MM.1S (cell line): ENCODE data around the gene SFXN4.
"Not testable (repeated sequence)": the region's sequence is repeated elsewhere in the genome, so short reads cannot be mapped to it uniquely, and the experiment has no call there.

Experiments
- DNase-seq: peaks from one replicate; pipeline ENCODE4 v3.0.0-alpha.2; 2015
- H2AFZ ChIP-seq: fragments of 300-600 bp; sonication (generic); 2 replicates; pipeline ENCODE4 v1.6.0; 2016; ENCODE audit warnings: antibody characterized with exemption, low read length
- H3F3A ChIP-seq: fragments of 300-600 bp; sonication (generic); 2 replicates; pipeline ENCODE4 v1.6.1; 2016; ENCODE audit warnings: mild to moderate bottlenecking, antibody characterized with exemption, low read length, moderate library complexity, mixed read lengths; ENCODE audit not compliant: insufficient read depth
- H3K27ac ChIP-seq: fragments of 300-600 bp; sonication (generic); 2 replicates; pipeline ENCODE4 v1.5.1; 2016; ENCODE audit warnings: mild to moderate bottlenecking, low read length
- H3K27me3 ChIP-seq: fragments of 300-600 bp; sonication (generic); replicated peaks from 2 replicates; pipeline ENCODE4 v1.6.0; 2016; ENCODE audit warnings: low read length; ENCODE audit not compliant: insufficient read depth
- H3K36me3 ChIP-seq: fragments of 300-600 bp; sonication (generic); replicated peaks from 2 replicates; pipeline ENCODE4 v1.6.1; 2016; ENCODE audit warnings: mild to moderate bottlenecking, low read length, mixed read lengths; ENCODE audit not compliant: insufficient read depth
- H3K4me1 ChIP-seq: fragments of 300-600 bp; sonication (generic); 2 replicates; pipeline ENCODE4 v1.6.1; 2016; ENCODE audit warnings: low read length, mixed read lengths
- H3K4me2 ChIP-seq: fragments of 300-600 bp; sonication (generic); 2 replicates; pipeline ENCODE4 v1.6.0; 2016; ENCODE audit warnings: low read depth, low read length
- H3K4me3 ChIP-seq: fragments of 300-600 bp; sonication (generic); 2 replicates; pipeline ENCODE4 v1.5.1; 2016; ENCODE audit warnings: low read length, mixed read lengths
- H3K79me2 ChIP-seq: fragments of 300-600 bp; sonication (generic); 2 replicates; pipeline ENCODE4 v1.6.1; 2016; ENCODE audit warnings: mixed run types, low read length, mixed read lengths
- H3K9ac ChIP-seq: fragments of 300-600 bp; sonication (generic); 2 replicates; pipeline ENCODE4 v1.6.1; 2016; ENCODE audit warnings: low read length, mixed read lengths
- H3K9me2 ChIP-seq: fragments of 300-600 bp; sonication (generic); replicated peaks from 2 replicates; pipeline ENCODE4 v1.6.1; 2016; ENCODE audit warnings: mild to moderate bottlenecking, low read length, mixed read lengths; ENCODE audit not compliant: insufficient read depth
- H3K9me3 ChIP-seq: fragments of 300-600 bp; sonication (generic); replicated peaks from 2 replicates; pipeline ENCODE4 v1.6.1; 2016; ENCODE audit warnings: mild to moderate bottlenecking, low read length, mixed read lengths; ENCODE audit not compliant: insufficient read depth
- H4K20me1 ChIP-seq: fragments of 300-600 bp; sonication (generic); 2 replicates; pipeline ENCODE4 v1.6.1; 2016; ENCODE audit warnings: mild to moderate bottlenecking, low read length, moderate library complexity, mixed read lengths; ENCODE audit not compliant: insufficient read depth
- EZH2 ChIP-seq: fragments of 300-600 bp; sonication (generic); optimal IDR thresholded peaks from 2 replicates; pipeline ENCODE3; 2017; ENCODE audit warnings: low read depth, mild to moderate bottlenecking, antibody characterized with exemption, low read length, mixed read lengths
- EZH2phosphoT487 ChIP-seq: fragments of 300-600 bp; sonication (generic); IDR thresholded peaks from 2 replicates; pipeline ENCODE4 v1.6.1; 2018; ENCODE audit warnings: antibody characterized with exemption, low read length
- TF ChIP-seq, protein P1 (sequence below): fragments of 300-600 bp; sonication (generic); IDR thresholded peaks from 2 replicates; pipeline ENCODE4 v1.5.1; 2016; ENCODE audit warnings: antibody characterized with exemption, low read length, mixed read lengths

The SFXN4 gene

DNA sequence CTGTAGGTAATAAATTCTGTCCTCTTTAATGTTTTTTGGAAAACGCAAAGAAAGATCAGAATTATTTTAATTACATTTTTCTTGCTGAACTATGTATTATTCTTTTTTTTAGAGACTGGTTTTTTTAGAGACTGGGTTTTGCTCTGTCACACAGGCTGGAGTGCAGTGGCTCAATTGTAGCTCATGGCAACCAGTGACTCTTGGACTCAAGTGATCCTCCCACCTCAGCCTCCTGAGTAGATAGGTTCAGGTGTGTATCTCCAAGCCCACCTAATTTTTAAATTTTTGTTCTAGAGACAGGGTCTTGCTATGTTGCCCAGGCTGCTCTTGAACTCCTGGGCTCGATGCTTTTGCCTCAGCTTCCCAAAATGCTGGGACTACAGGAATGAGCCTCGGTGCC lies 66.9 kb downstream of the SFXN4 start:
- Histone ChIP-seq H3K79me2 (no peaks in the 10 kb centered on the region), H3K9ac (no peak overlapping the region), H3K4me2 (no peak overlapping the region), H2AFZ (no peak overlapping the region), H3K4me3 (no peak overlapping the region), H3F3A (peaks cover 2% of the 10 kb centered on the region), H3K36me3 (no peaks in the 10 kb centered on the region), H3K9me3 (no peaks in the 10 kb centered on the region), H3K27me3 (no peaks in the 10 kb centered on the region), H4K20me1 (no peaks in the 10 kb centered on the region), H3K9me2 (no peaks in the 10 kb centered on the region), H3K4me1 (no peaks in the 10 kb centered on the region), H3K27ac (no peak overlapping the region)
- TF ChIP-seq EZH2 (no peak), EZH2phosphoT487 (no peak)
- TF ChIP-seq, protein P1, sequence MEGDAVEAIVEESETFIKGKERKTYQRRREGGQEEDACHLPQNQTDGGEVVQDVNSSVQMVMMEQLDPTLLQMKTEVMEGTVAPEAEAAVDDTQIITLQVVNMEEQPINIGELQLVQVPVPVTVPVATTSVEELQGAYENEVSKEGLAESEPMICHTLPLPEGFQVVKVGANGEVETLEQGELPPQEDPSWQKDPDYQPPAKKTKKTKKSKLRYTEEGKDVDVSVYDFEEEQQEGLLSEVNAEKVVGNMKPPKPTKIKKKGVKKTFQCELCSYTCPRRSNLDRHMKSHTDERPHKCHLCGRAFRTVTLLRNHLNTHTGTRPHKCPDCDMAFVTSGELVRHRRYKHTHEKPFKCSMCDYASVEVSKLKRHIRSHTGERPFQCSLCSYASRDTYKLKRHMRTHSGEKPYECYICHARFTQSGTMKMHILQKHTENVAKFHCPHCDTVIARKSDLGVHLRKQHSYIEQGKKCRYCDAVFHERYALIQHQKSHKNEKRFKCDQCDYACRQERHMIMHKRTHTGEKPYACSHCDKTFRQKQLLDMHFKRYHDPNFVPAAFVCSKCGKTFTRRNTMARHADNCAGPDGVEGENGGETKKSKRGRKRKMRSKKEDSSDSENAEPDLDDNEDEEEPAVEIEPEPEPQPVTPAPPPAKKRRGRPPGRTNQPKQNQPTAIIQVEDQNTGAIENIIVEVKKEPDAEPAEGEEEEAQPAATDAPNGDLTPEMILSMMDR = no peak
- DNase-seq = no peak

DNA sequence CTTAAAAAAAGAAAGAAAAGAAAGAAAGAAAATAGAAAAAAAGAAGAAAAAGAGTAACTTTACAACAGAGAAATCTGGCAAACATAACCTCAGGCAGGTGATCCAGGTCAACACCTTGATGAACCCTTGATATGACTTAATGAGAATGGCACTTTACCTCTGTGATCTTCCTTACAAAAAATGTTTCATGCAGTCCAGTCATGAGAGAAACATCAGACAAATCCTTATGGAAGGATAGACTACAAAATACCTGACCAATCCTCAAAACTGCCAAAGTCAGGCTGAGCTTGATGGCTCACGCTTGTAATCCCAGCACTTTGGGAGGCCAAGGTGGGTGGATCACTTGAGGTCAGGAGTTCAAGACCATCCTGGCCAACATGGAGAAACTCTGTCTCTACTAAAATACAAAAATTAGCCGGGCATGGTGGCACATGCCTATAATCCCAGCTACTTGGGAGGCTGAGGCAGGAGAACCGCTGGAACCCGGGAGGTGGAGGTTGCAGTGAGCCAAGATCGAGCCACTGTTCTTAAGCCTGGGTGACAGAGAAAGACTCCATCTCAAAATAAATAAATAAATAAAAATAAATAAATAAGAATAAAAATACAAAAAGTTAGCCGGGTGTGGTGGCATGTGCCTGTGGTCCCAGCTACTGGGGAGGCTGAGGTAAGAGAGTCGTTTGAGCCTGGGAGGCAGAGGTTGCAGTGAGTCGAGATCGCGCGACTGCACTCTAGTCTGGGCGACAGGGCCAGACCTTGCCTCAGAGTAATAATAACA lies 68.7 kb downstream of the SFXN4 start:
- not testable (repeated sequence) for H3F3A ChIP-seq, H3K9me2 ChIP-seq, DNase-seq, H3K9ac ChIP-seq, H3K4me3 ChIP-seq, H3K27ac ChIP-seq, H3K27me3 ChIP-seq, H4K20me1 ChIP-seq, H3K4me2 ChIP-seq, H3K4me1 ChIP-seq, H2AFZ ChIP-seq, H3K79me2 ChIP-seq, H3K36me3 ChIP-seq, H3K9me3 ChIP-seq

DNA sequence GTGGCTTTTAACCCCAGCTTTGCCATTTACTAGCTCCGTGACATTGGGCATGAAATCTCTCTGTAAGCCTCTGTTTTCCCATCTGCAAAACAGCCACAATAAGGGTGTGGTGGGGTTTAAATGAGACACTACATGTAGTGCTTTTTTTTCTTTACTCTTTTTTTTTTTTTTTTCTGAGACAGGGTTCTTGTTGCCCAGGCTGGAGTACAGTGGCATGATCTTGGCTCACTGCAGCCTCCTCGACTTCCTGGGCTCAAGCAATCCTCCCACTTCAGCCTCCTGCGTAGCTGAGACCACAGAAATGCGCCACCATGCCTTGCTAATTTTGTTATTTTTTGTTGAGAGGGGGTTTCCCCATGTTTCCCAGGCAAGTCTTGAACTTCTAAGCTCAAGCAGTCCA lies 69.9 kb downstream of the SFXN4 start:
- no peaks in the 10 kb centered on the region for H3K9me2 ChIP-seq
- no peak for DNase-seq
- no peaks in the 10 kb centered on the region for H3K9me3 ChIP-seq
- no peaks in the 10 kb centered on the region for H3F3A ChIP-seq
- no peak overlapping the region for H3K27ac ChIP-seq
- H3K4me3 ChIP-seq = no peak overlapping the region
- H3K4me2 ChIP-seq = no peak overlapping the region
- H2AFZ ChIP-seq = no peak overlapping the region
- no peaks in the 10 kb centered on the region for H3K79me2 ChIP-seq
- no peak overlapping the region for H3K9ac ChIP-seq
- H3K27me3 ChIP-seq = no peaks in the 10 kb centered on the region
- peaks cover 7% of the 10 kb centered on the region for H3K4me1 ChIP-seq
- no peaks in the 10 kb centered on the region for H3K36me3 ChIP-seq
- TF ChIP-seq EZH2phosphoT487 = no peak
- TF ChIP-seq EZH2 = no peak
- TF ChIP-seq, protein P1 = no peak
- H4K20me1 ChIP-seq = no peaks in the 10 kb centered on the region

DNA sequence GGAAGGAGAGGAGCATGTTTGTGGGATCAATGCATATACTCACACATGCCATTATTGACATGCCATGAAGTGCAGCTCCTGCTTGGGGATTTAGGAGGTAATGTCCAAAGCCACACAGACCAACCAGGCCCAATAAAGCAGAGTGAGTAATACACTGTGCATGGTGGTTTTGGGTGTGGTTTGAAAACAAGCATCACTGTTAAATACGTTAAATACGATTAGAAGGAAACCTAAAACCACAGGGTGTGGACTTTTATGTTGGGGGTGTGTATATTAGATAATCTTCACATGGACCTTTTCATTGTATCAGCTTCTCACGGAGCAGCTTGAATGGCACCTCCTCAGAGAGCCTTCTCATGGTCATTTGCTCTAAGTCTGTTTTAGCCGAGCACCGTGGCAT lies 74.5 kb downstream of the SFXN4 start:
- no peak overlapping the region for H3K27ac ChIP-seq
- no peaks in the 10 kb centered on the region for H4K20me1 ChIP-seq
- 0 out of 2 replicates have a peak overlapping the region, but pooled peaks have one; percentile 13 for H3K4me2 ChIP-seq
- H3K27me3 ChIP-seq = no peaks in the 10 kb centered on the region
- no peaks in the 10 kb centered on the region for H3K36me3 ChIP-seq
- DNase-seq = peak; percentile 49
- H3K4me1 ChIP-seq = peaks cover 15% of the 10 kb centered on the region
- no peak overlapping the region for H3K9ac ChIP-seq
- H3K9me2 ChIP-seq = no peaks in the 10 kb centered on the region
- H3K79me2 ChIP-seq = no peaks in the 10 kb centered on the region
- TF ChIP-seq EZH2phosphoT487 (no peak), EZH2 (no peak)
- TF ChIP-seq, protein P1 = no peak
- H3F3A ChIP-seq = no peaks in the 10 kb centered on the region
- H2AFZ ChIP-seq = peak overlapping the region; percentile 15; the same call in 1 of the 2 replicates
- H3K4me3 ChIP-seq = no peak overlapping the region
- no peaks in the 10 kb centered on the region for H3K9me3 ChIP-seq
